Keratinocyte (primary cell): ENCODE data around the gene KRTAP10-12. TPM values are rescaled to one million over a fixed set of nuclear protein-coding genes. Genes with fewer than 3 reads are reported as not detected.

Experiments used
- DNase-seq: peaks from one replicate; pipeline ENCODE4 v3.0.0-alpha.2; 2011; ENCODE audit warnings: low read depth, missing footprints, low spot score
- FAIRE-seq: peaks from 2 replicates; lab custom pipeline; 2011; peaks lifted over from hg19 to GRCh38; lab: Jason Lieb, UNC
- H2AFZ ChIP-seq: 2 replicates; pipeline ENCODE4 v1.6.0; 2012; ENCODE audit warnings: low read length, control low read depth, inconsistent platforms; ENCODE audit not compliant: control insufficient read depth
- H3K27ac ChIP-seq: 2 replicates; pipeline ENCODE4 v1.5.1; 2011; ENCODE audit warnings: low read length; ENCODE audit not compliant: control insufficient read depth, insufficient read depth
- H3K27me3 ChIP-seq: 3 replicates; pipeline ENCODE4 v1.6.0; 2011; ENCODE audit warnings: low read length; ENCODE audit not compliant: control insufficient read depth, insufficient read depth; ENCODE audit errors: extremely low read depth
- H3K36me3 ChIP-seq, 2 experiments: 2 replicates in 1 of 2; 3 replicates in 1 of 2; pipeline ENCODE4 v1.5.1; 2011; ENCODE audit warnings: low read length in 2 of 2, mild to moderate bottlenecking in 1 of 2; ENCODE audit not compliant: control insufficient read depth in 2 of 2, insufficient read depth in 2 of 2; ENCODE audit errors: extremely low read depth in 1 of 2
- H3K4me1 ChIP-seq: 3 replicates; pipeline ENCODE4 v1.5.1; 2011; ENCODE audit warnings: low read length; ENCODE audit not compliant: control insufficient read depth, insufficient read depth; ENCODE audit errors: extremely low read depth
- H3K4me2 ChIP-seq: 3 replicates; pipeline ENCODE4 v1.6.0; 2011; ENCODE audit warnings: low read depth, low read length; ENCODE audit not compliant: control insufficient read depth, insufficient read depth; ENCODE audit errors: extremely low read depth
- H3K4me3 ChIP-seq, 3 experiments: fragments of 200-600 bp in 1 of 3; sonication (generic) in 1 of 3; 2 replicates in 2 of 3; 3 replicates in 1 of 3; pipeline ENCODE4 v1.5.1; 2011 to 2016; ENCODE audit warnings: low read length in 3 of 3, mild to moderate bottlenecking in 3 of 3, control low read depth in 2 of 3, inconsistent platforms in 1 of 3, low read depth in 1 of 3, mixed read lengths in 1 of 3, mixed run types in 1 of 3, moderate library complexity in 1 of 3; ENCODE audit not compliant: control insufficient read depth in 2 of 3, insufficient read depth in 2 of 3; ENCODE audit errors: extremely low read depth in 1 of 3
- H3K79me2 ChIP-seq: 2 replicates; pipeline ENCODE4 v1.6.0; 2012; ENCODE audit warnings: low read length; ENCODE audit not compliant: control insufficient read depth, insufficient read depth
- H3K9ac ChIP-seq: 3 replicates; pipeline ENCODE4 v1.6.0; 2011; ENCODE audit warnings: low read length; ENCODE audit not compliant: control insufficient read depth, insufficient read depth; ENCODE audit errors: extremely low read depth
- H3K9me1 ChIP-seq: 3 replicates; pipeline ENCODE4 v1.6.0; 2011; ENCODE audit warnings: low read length; ENCODE audit not compliant: control insufficient read depth, insufficient read depth; ENCODE audit errors: extremely low read depth
- H3K9me3 ChIP-seq: 2 replicates; pipeline ENCODE4 v1.5.1; 2012; ENCODE audit warnings: low read depth, low read length; ENCODE audit not compliant: control insufficient read depth
- H4K20me1 ChIP-seq: 3 replicates; pipeline ENCODE4 v1.6.0; 2011; ENCODE audit warnings: low read length; ENCODE audit not compliant: control insufficient read depth, insufficient read depth; ENCODE audit errors: extremely low read depth
- EZH2 ChIP-seq: IDR thresholded peaks from one replicate; pipeline ENCODE4 v1.6.1; 2012; ENCODE audit warnings: inconsistent platforms, mild to moderate bottlenecking, low read length, moderate library complexity
- dilution Hi-C: fragments of 300-500 bp; cut with MboI; formaldehyde crosslinking; loops from one replicate; pipeline ENCODE4 v1.7.0; 2020; ENCODE audit warnings: low sequenced_read_pairs; ENCODE audit not compliant: extremely low pct_ligation_motif_present
- polyA plus RNA-seq, 5 experiments: library from polyadenylated mRNA; depleted of rRNA in 3 of 5; stranded (reverse) in 3 of 5; stranded (forward) in 1 of 5; unstranded in 1 of 5; fragments of >200 nt; gene quantifications; 1 replicate in 1 of 5; 2 replicates in 3 of 5; 3 replicates in 1 of 5; pipeline versions ENCODE4 v1.2.1 to v1.2.3, GENCODE V29; 2011 to 2012; ENCODE audit warnings: missing spikeins in 2 of 5, low read depth in 1 of 5, low replicate concordance in 1 of 5
- TF ChIP-seq, protein P1 (sequence below), 3 experiments: IDR thresholded peaks in 1 of 3; conservative IDR thresholded peaks in 1 of 3; optimal IDR thresholded peaks in 1 of 3; 2 replicates in 2 of 3; 3 replicates in 1 of 3; pipeline versions ENCODE3 to v1.5.1; 2011; ENCODE audit warnings: low read length in 3 of 3, mild to moderate bottlenecking in 3 of 3, moderate library complexity in 2 of 3, control low read depth in 1 of 3, inconsistent platforms in 1 of 3; ENCODE audit not compliant: insufficient read depth in 2 of 3; ENCODE audit errors: extremely low read depth in 1 of 3

Gene KRTAP10-12
- polyA plus RNA-seq, 1 donor (not counting 4 experiments of a cell fraction or from before 2014, with no cell fraction given) = not detected

DNA sequence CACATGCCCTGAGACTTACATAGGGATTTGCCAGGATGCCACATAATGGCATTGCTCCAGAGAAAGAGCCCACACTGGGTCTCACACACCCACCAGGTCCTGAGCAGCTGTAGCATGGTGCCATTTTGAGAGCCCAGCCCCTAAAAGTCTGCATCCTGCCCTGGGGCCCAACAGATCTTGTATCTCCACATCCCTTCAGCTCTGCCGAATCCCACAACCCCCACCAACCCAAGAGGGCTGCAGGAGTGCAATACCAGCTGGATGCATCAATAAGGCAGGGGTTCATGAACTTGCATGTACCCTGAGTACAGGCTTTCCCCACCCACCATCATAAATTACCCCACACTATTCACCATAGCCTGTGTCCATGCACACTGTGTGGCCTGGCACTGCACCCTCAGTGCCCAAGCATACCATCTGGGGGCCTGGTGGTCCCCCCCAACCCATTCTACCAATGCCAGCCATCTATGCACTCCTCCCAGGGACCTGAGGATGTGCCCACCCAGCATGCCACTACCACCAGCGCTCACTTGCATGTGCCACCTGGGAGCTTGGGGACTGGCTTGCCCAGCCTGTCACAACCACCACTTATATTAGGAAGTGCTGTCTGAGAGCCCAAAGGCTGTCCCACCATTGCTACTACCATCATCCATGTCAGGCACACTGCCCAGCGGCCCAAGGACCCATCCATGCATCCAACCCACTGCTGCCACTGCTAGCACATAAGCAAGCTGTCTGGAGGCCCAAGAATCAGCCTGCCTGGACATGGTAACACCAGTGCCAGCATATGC lies 26.1 kb upstream of the KRTAP10-12 start:
- dilution Hi-C loops = no loop called here
- Histone ChIP-seq H3K9me3 (no peaks in the 10 kb centered on the region), H3K27ac (no peak overlapping the region), H3K27me3 (peaks cover 9% of the 10 kb centered on the region), H3K9ac (no peak overlapping the region), H3K9me1 (no peaks in the 10 kb centered on the region), H2AFZ (no peak overlapping the region), H3K4me3 (no peak overlapping the region), H3K79me2 (no peaks in the 10 kb centered on the region), H3K4me1 (no peaks in the 10 kb centered on the region), H3K36me3 (no peaks in the 10 kb centered on the region), H4K20me1 (no peaks in the 10 kb centered on the region), H3K4me2 (no peak overlapping the region)
- TF ChIP-seq, protein P1, sequence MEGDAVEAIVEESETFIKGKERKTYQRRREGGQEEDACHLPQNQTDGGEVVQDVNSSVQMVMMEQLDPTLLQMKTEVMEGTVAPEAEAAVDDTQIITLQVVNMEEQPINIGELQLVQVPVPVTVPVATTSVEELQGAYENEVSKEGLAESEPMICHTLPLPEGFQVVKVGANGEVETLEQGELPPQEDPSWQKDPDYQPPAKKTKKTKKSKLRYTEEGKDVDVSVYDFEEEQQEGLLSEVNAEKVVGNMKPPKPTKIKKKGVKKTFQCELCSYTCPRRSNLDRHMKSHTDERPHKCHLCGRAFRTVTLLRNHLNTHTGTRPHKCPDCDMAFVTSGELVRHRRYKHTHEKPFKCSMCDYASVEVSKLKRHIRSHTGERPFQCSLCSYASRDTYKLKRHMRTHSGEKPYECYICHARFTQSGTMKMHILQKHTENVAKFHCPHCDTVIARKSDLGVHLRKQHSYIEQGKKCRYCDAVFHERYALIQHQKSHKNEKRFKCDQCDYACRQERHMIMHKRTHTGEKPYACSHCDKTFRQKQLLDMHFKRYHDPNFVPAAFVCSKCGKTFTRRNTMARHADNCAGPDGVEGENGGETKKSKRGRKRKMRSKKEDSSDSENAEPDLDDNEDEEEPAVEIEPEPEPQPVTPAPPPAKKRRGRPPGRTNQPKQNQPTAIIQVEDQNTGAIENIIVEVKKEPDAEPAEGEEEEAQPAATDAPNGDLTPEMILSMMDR (optimal IDR thresholded peaks at IDR 0.05 in 1 of 3, IDR thresholded peaks at IDR 0.05 in 1 of 3, conservative IDR thresholded peaks at IDR 0.05 in 1 of 3; ENCODE audit: extremely low read depth in 1 of 3, insufficient read depth in 2 of 3, low read length in 3 of 3) = no peak
- TF ChIP-seq EZH2 = no peak
- FAIRE-seq (no peak), DNase-seq (no peak)

DNA sequence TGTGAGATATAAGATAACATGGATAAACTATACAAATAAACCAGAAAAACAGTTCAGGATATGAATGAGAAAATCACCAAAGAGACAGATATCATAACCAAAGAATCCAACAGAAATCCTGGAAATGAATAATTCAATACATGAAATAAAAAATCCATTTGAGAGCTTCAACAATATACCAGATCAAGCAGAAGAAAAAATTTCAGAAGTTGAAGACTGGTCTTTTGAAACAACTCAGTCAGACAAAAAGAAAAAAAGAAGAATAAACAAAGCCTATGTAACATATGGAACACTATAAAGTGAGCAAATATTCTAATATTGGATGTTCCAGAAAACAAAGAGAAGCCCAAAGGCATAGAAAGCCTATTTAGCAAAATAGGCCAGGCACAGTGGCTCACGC lies 25.1 kb upstream of the KRTAP10-12 start:
- no peak overlapping the region for H3K4me2 ChIP-seq
- no peaks in the 10 kb centered on the region for H3K9me1 ChIP-seq
- no peaks in the 10 kb centered on the region for H3K9me3 ChIP-seq
- H3K27ac ChIP-seq = no peak overlapping the region
- DNase-seq (no peak), FAIRE-seq (no peak)
- H3K9ac ChIP-seq = no peak overlapping the region
- dilution Hi-C loops = no loop called here
- H3K27me3 ChIP-seq = peaks cover 6% of the 10 kb centered on the region
- H4K20me1 ChIP-seq = no peaks in the 10 kb centered on the region
- H3K36me3 ChIP-seq = no peaks in the 10 kb centered on the region
- no peak overlapping the region for H2AFZ ChIP-seq
- no peaks in the 10 kb centered on the region for H3K79me2 ChIP-seq
- H3K4me1 ChIP-seq = no peaks in the 10 kb centered on the region
- TF ChIP-seq, protein P1 (optimal IDR thresholded peaks at IDR 0.05 in 1 of 3, IDR thresholded peaks at IDR 0.05 in 1 of 3, conservative IDR thresholded peaks at IDR 0.05 in 1 of 3; ENCODE audit: extremely low read depth in 1 of 3, insufficient read depth in 2 of 3, low read length in 3 of 3) = no peak
- no peak for TF ChIP-seq EZH2
- no peak overlapping the region for H3K4me3 ChIP-seq
